GM12878 (cell line): ENCODE measurements around the gene MAFF. TPM values are rescaled to one million over a fixed set of nuclear protein-coding genes. Genes with fewer than 3 reads are reported as not detected.

Source experiments
- ATAC-seq: fragments of 200-7000 bp; cut with Tn5 transposase; 3 replicates; pipeline ENCODE4 v1.9.1; 2020; ENCODE audit warnings: mild to moderate bottlenecking, moderate library complexity
- BruUV-seq: library from RNA; stranded (reverse); fragments of 400-500 nt; replicated peaks from 2 replicates; lab custom pipeline; 2021; lab: Mats Ljungman, UMichigan
- CTCF ChIA-PET: fragments of 300-600 bp; sonication (Branson Sonifier 250); formaldehyde crosslinking; extraction: SDS; loops from one replicate; lab custom pipeline; 2021; ENCODE audit warnings: inconsistent platforms; lab: Yijun Ruan, JAX
- POLR2A ChIA-PET: fragments of 350-600 bp; formaldehyde crosslinking; extraction: SDS; loops from one replicate; lab custom pipeline; 2021; ENCODE audit warnings: inconsistent platforms; lab: Charles Lee
- RAD21 ChIA-PET: fragments of 300-600 bp; sonication (Branson Sonifier 250); formaldehyde crosslinking; loops from one replicate; lab custom pipeline; 2023; ENCODE audit warnings: antibody characterized with exemption; ENCODE audit not compliant: unreplicated experiment; lab: Charles Lee
- SMC1A ChIA-PET: fragments of 300-600 bp; sonication (Branson Sonifier 250); formaldehyde crosslinking; loops from one replicate; lab custom pipeline; 2023; ENCODE audit not compliant: unreplicated experiment, uncharacterized antibody; lab: Charles Lee
- DNase-seq: peaks from one replicate; pipeline ENCODE4 v3.0.0-alpha.2; 2011; ENCODE audit warnings: low read depth, low spot score
- FAIRE-seq: peaks from 3 replicates; lab custom pipeline; 2011; peaks lifted over from hg19 to GRCh38; lab: Jason Lieb, UNC
- H2AFZ ChIP-seq: 2 replicates; pipeline ENCODE4 v1.6.0; 2011; ENCODE audit warnings: low read depth, low read length, control low read depth; ENCODE audit not compliant: control insufficient read depth
- H3K27ac ChIP-seq: 2 replicates; pipeline ENCODE4 v1.5.1; 2011; ENCODE audit warnings: control low read depth; ENCODE audit not compliant: control insufficient read depth, insufficient read depth
- H3K27me3 ChIP-seq, 2 experiments: replicated peaks in 1 of 2; 2 replicates each; pipeline versions ENCODE4 v1.6.0 to v1.6.1; 2011; ENCODE audit warnings: low read length in 1 of 2; ENCODE audit not compliant: control insufficient read depth in 2 of 2, insufficient read depth in 2 of 2
- H3K36me3 ChIP-seq, 2 experiments: 2 replicates each; pipeline ENCODE4 v1.5.1; 2011; ENCODE audit warnings: low read length in 1 of 2; ENCODE audit not compliant: control insufficient read depth in 2 of 2, insufficient read depth in 2 of 2
- H3K4me1 ChIP-seq: 2 replicates; pipeline ENCODE4 v1.6.1; 2011; ENCODE audit warnings: mild to moderate bottlenecking, low read length, moderate library complexity, mixed read lengths; ENCODE audit not compliant: control insufficient read depth, insufficient read depth
- H3K4me2 ChIP-seq: 2 replicates; pipeline ENCODE4 v1.6.0; 2011; ENCODE audit warnings: control low read depth; ENCODE audit not compliant: control insufficient read depth, insufficient read depth
- H3K4me3 ChIP-seq: fragments of 200-600 bp; sonication (generic); 2 replicates; pipeline ENCODE4 v1.5.1; 2016
- H3K79me2 ChIP-seq: 2 replicates; pipeline ENCODE4 v1.6.0; 2011; ENCODE audit warnings: low read length; ENCODE audit not compliant: control insufficient read depth, insufficient read depth
- H3K9ac ChIP-seq: 2 replicates; pipeline ENCODE4 v1.8.0; 2011; ENCODE audit warnings: low read length, control low read depth, mixed read lengths; ENCODE audit not compliant: control insufficient read depth, insufficient read depth
- H3K9me3 ChIP-seq: replicated peaks from 3 replicates; pipeline ENCODE4 v1.5.1; 2011; ENCODE audit warnings: mild to moderate bottlenecking, low read length; ENCODE audit not compliant: control insufficient read depth, insufficient read depth
- H4K20me1 ChIP-seq: 2 replicates; pipeline ENCODE4 v1.6.0; 2011; ENCODE audit not compliant: control insufficient read depth, insufficient read depth
- BRCA1 ChIP-seq: IDR thresholded peaks from 2 replicates; pipeline ENCODE4 v1.6.1; 2011; ENCODE audit warnings: low read depth, low read length, improper control_type of control experiment
- MYB ChIP-seq: fragments of 150-350 bp; IDR thresholded peaks from 2 replicates; pipeline ENCODE4 v1.6.1; 2014; ENCODE audit warnings: mild to moderate bottlenecking, low read depth, low read length, borderline replicate concordance
- NBN ChIP-seq: fragments of 450-650 bp; IDR thresholded peaks from 2 replicates; pipeline ENCODE4 v1.6.1; 2016
- NFXL1 ChIP-seq: fragments of 450-650 bp; IDR thresholded peaks from 2 replicates; pipeline ENCODE4 v1.6.1; 2017; ENCODE audit warnings: antibody characterized with exemption, mild to moderate bottlenecking, borderline replicate concordance
- NKRF ChIP-seq: fragments of 450-650 bp; conservative IDR thresholded peaks from 2 replicates; pipeline ENCODE4 v1.6.1; 2017; ENCODE audit warnings: mild to moderate bottlenecking, moderate library complexity
- REST ChIP-seq: IDR thresholded peaks from 2 replicates; pipeline ENCODE4 v1.6.1; 2012; ENCODE audit warnings: mild to moderate bottlenecking, low read depth, low read length
- TCF12 ChIP-seq: IDR thresholded peaks from 2 replicates; pipeline ENCODE4 v1.6.1; 2011; ENCODE audit warnings: low read depth, mild to moderate bottlenecking, low read length
- ZBTB4 ChIP-seq: fragments of 450-650 bp; formaldehyde crosslinking; IDR thresholded peaks from 2 replicates; pipeline ENCODE4 v1.4.0; 2022; ENCODE audit warnings: mild to moderate bottlenecking, moderate library complexity
- ZBTB40 ChIP-seq: fragments of 450-650 bp; IDR thresholded peaks from 2 replicates; pipeline ENCODE4 v1.6.1; 2016; ENCODE audit warnings: mild to moderate bottlenecking, moderate library complexity, borderline replicate concordance
- WGBS: methylation state at CpG from one replicate; pipeline ENCODE4 v1.1.6; 2016; ENCODE audit warnings: low lambda C conversion rate; ENCODE audit not compliant: insufficient replicate concordance, insufficient coverage; ENCODE audit errors: missing lambda C conversion rate; 5-methylcytosine and 5-hydroxymethylcytosine counted together
- in situ Hi-C: fragments of 300-500 bp; cut with MboI; formaldehyde crosslinking; loops from 9 replicates; pipeline ENCODE4 v1.14.3; 2018; ENCODE audit warnings: mixed read lengths
- intact Hi-C: fragments of 100-400 bp; cut with micrococcal nuclease; formaldehyde crosslinking; loops from one replicate; pipeline ENCODE4 v1.14.2; 2022; ENCODE audit not compliant: unreplicated experiment
- polyA plus RNA-seq, 11 experiments: library from polyadenylated mRNA; depleted of rRNA in 4 of 11; unstranded in 6 of 11; stranded (reverse) in 5 of 11; fragments of >200 nt; fragmentation: Nextera tagmentation in 4 of 11; fragmentation: Illumina TruSeq in 1 of 11; extraction: Ambion mirVana in 4 of 11; extraction: Trizol in 1 of 11; gene quantifications; 1 replicate in 1 of 11; 2 replicates in 10 of 11; pipeline versions ENCODE4 v1.2.1 to v1.2.3, GENCODE V29; 2011 to 2016; ENCODE audit warnings: inconsistent platforms in 2 of 11, missing spikeins in 2 of 11, low read depth in 1 of 11
- total RNA-seq, 4 experiments: library from RNA; depleted of rRNA in 3 of 4; stranded (reverse); fragments of >200 nt in 3 of 4; fragmentation: Illumina TruSeq in 1 of 4; extraction: Trizol in 1 of 4; gene quantifications; 2 replicates each; pipeline versions ENCODE4 v1.2.1 to v1.2.3, GENCODE V29; 2013 to 2021

MAFF gene
- total and polyA plus RNA-seq, 10 of the 15 experiments (the other 5 are each of a cell fraction or from before 2014, with no cell fraction given), result 0.22 to 2.3 (median 0.81) TPM; not detected in 1

- no peak overlapping the region for H3K27ac ChIP-seq
- FAIRE-seq (no peak), ATAC-seq (no peak), DNase-seq (no peak)
- BruUV-seq, result no TSS peak
- H3K4me3 ChIP-seq, result no peak overlapping the region
- H3K27me3 ChIP-seq, result no peaks in the 10 kb centered on the region
- H2AFZ ChIP-seq, result no peak overlapping the region
- H3K9me3 ChIP-seq, result no peaks in the 10 kb centered on the region
- ChIA-PET SMC1A (no interaction called here), CTCF (interaction anchor here (0.7 kb wide), 1 partner anchor 170 kb away, joined by 3 read pairs; no protein-coding TSS in a partner anchor), POLR2A (no interaction called here), RAD21 (no interaction called here)
- 87% methylated on average over 24 of the region's 25 CpGs for WGBS
- in situ Hi-C loops (no loop called here), intact Hi-C loops (no loop called here)
- peaks cover 13% of the 10 kb centered on the region for H3K4me1 ChIP-seq
- no peak overlapping the region for H3K4me2 ChIP-seq
- no peaks in the 10 kb centered on the region for H4K20me1 ChIP-seq
- H3K79me2 ChIP-seq, result no peaks in the 10 kb centered on the region
- no peaks in the 10 kb centered on the region; a peak in 1 of 4 replicates for H3K36me3 ChIP-seq
- no peak overlapping the region for H3K9ac ChIP-seq
- TF ChIP-seq NKRF (no peak), NBN (no peak), ZBTB4 (CRISPR knock-in tag) (no peak), NFXL1 (no peak), ZBTB40 (no peak), BRCA1 (no peak), TCF12 (no peak), MYB (no peak), REST (no peak)
Observed at GRCh38 chr22:38221908-38222796, 20.4 kb downstream of the MAFF start.
